Measurements from ENCODE around the gene TNFRSF19. TPM values are rescaled to one million over a fixed set of nuclear protein-coding genes. Genes with fewer than 3 reads are reported as not detected.

Gene TNFRSF19
- total RNA-seq, 2 experiments from 2014 or later: 0.12 to 0.28 TPM

GRCh38 chr13:23651439-23651838, 81.2 kb downstream of the TNFRSF19 start:
- CTCF ChIA-PET: no interaction called here
- H3K4me1 Mint-ChIP-seq: peaks cover 14% of the 10 kb centered on the region
- H3K9me3 Mint-ChIP-seq (ENCODE audit: low read depth): no peaks in the 10 kb centered on the region
- no peak overlapping the region for H3K27ac Mint-ChIP-seq
- DNase-seq (no peak), ATAC-seq (no peak)
- H3K27me3 Mint-ChIP-seq: peaks cover 50% of the 10 kb centered on the region
- H3K4me3 Mint-ChIP-seq: no peak overlapping the region
- H3K36me3 Mint-ChIP-seq: no peaks in the 10 kb centered on the region

- CTCF ChIA-PET: no interaction called here
Measured at GRCh38 chr13:23651887-23652286, 81.7 kb downstream of the TNFRSF19 start.

DNA sequence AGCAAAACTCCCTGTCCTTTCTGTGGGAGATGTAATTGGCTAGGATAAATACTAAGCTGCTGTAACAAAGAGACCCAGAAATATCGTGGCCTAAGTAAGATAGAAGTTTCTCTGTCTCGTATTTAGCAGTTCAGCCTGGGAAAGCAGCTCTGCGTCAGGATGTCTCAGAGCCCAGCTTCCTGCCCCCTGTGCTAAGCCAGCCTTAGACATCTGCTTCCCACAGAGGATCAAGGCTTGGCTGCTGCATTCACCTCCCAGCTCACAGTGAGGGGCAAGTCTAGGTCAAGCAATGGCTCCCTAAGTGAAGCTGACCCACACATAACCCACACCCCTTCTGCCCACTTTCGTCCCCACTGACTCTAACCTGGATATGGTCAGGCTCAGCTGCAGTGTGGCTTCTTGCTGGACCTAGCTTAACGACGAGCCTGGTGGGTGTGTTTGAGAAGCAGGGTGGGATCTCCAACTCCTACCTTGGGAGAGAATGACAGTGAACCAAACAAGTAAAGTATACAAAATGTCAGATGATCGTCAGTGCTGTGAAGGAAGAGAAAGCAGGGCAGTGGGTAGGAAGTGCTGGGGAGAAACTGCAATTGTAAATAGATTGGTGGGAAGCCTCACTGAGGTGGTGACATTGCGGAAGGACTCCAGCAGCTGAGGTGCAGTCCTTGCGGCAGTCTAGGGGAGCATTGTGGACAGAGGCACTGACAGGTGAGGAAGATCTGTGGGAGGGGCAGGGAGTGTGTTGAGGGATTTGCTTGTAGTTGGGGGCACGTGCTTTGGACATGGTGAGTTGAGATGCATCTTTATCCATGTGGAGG, 82.9 kb downstream of the TNFRSF19 start:
- Mint-ChIP-seq H3K4me1 (peaks cover 14% of the 10 kb centered on the region), H3K27ac (no peak overlapping the region), H3K27me3 (peaks cover 42% of the 10 kb centered on the region), H3K4me3 (no peak overlapping the region), H3K36me3 (no peaks in the 10 kb centered on the region), H3K9me3 (ENCODE audit: low read depth) (no peaks in the 10 kb centered on the region)
- no peak for ATAC-seq
- CTCF ChIA-PET: no interaction called here
- DNase-seq: no peak

More at GRCh38 chr13:23651887-23652286, 81.7 kb downstream of the TNFRSF19 start:
- Mint-ChIP-seq H3K9me3 (ENCODE audit: low read depth) (no peaks in the 10 kb centered on the region), H3K27ac (no peak overlapping the region), H3K36me3 (no peaks in the 10 kb centered on the region), H3K4me1 (peaks cover 14% of the 10 kb centered on the region), H3K4me3 (no peak overlapping the region), H3K27me3 (peaks cover 50% of the 10 kb centered on the region)
- ATAC-seq: no peak
- no peak for DNase-seq

GRCh38 chr13:23654111-23655110, 84.2 kb downstream of the TNFRSF19 start:
- no peak for DNase-seq
- H3K9me3 Mint-ChIP-seq (ENCODE audit: low read depth): no peaks in the 10 kb centered on the region
- no peaks in the 10 kb centered on the region for H3K36me3 Mint-ChIP-seq
- ATAC-seq: no peak
- H3K27ac Mint-ChIP-seq: no peak overlapping the region
- CTCF ChIA-PET: no interaction called here
- no peak overlapping the region for H3K4me3 Mint-ChIP-seq
- H3K4me1 Mint-ChIP-seq: peaks cover 14% of the 10 kb centered on the region
- H3K27me3 Mint-ChIP-seq: peaks cover 33% of the 10 kb centered on the region

DNA sequence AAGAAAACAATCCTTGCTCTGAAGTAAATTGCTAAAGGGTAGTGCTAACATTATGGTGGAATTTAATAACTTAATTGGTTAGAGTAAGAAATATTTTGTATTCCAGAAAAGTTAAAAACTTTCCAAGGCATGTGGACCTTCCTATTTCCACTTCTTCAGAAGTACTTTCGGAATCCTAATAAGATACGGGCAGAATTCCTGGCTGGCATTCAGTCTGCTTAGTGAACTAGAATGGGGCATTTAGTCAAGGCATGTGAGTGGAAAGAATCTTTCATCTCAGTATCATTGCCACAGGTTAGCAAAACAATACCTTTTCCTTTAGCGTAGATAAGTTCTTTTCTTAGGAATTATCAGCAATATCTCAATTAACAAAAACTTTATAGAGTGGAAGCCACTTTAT, 85.1 kb downstream of the TNFRSF19 start:
- Mint-ChIP-seq H3K27ac (no peak overlapping the region), H3K27me3 (peaks cover 24% of the 10 kb centered on the region), H3K4me1 (peaks cover 14% of the 10 kb centered on the region), H3K9me3 (ENCODE audit: low read depth) (no peaks in the 10 kb centered on the region), H3K4me3 (no peak overlapping the region), H3K36me3 (no peaks in the 10 kb centered on the region)
- CTCF ChIA-PET: no interaction called here
- no peak for ATAC-seq
- no peak for DNase-seq

GRCh38 chr13:23656637-23657371, 86.6 kb downstream of the TNFRSF19 start:
- H3K36me3 Mint-ChIP-seq: peaks cover 1% of the 10 kb centered on the region

DNA sequence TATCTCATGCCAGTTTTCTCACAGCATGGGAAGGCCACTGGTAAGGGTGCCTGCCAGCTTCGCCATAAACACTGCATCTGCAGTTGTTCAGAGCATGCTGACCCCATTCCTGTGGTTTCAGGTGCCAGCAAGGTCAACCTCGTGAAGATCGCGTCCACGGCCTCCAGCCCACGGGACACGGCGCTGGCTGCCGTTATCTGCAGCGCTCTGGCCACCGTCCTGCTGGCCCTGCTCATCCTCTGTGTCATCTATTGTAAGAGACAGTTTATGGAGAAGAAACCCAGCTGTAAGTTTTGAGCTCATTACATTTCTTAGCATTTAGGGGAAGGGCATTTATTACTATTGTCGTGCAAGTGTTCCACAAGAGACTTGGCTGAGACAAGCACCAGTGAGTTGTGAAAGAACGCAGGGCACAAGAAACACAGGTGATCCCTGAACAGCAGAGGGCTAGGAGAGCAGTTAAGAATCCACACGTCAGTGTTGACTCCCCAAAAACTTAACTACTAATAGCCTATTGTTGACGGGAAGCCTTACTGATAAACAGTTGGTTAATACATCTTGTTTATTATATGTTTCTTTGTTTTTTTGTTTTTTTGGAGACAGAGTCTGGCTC, 88.8 kb downstream of the TNFRSF19 start:
- Mint-ChIP-seq H3K4me1 (no peaks in the 10 kb centered on the region), H3K4me3 (no peak overlapping the region), H3K9me3 (ENCODE audit: low read depth) (no peaks in the 10 kb centered on the region), H3K27ac (no peak overlapping the region), H3K36me3 (peaks cover 1% of the 10 kb centered on the region), H3K27me3 (peaks cover 30% of the 10 kb centered on the region)
- no peak for DNase-seq
- no peak for ATAC-seq
- CTCF ChIA-PET: interaction anchor here (1.1 kb wide), 1 partner anchor 46 kb away, joined by 3 read pairs; no protein-coding TSS in a partner anchor

More at GRCh38 chr13:23656637-23657371, 86.6 kb downstream of the TNFRSF19 start:
- DNase-seq (no peak), ATAC-seq (no peak)
- peaks cover 20% of the 10 kb centered on the region for H3K27me3 Mint-ChIP-seq
- CTCF ChIA-PET: no interaction called here
- H3K27ac Mint-ChIP-seq: no peak overlapping the region
- H3K9me3 Mint-ChIP-seq (ENCODE audit: low read depth): no peaks in the 10 kb centered on the region
- H3K4me3 Mint-ChIP-seq: no peak overlapping the region
- peaks cover 14% of the 10 kb centered on the region for H3K4me1 Mint-ChIP-seq

GRCh38 chr13:23660249-23660648, 90.0 kb downstream of the TNFRSF19 start:
- H3K36me3 Mint-ChIP-seq: peaks cover 1% of the 10 kb centered on the region
- CTCF ChIA-PET: interaction anchor here (0.9 kb wide), 1 partner anchor 23 kb away, joined by 3 read pairs; no protein-coding TSS in a partner anchor
- no peak for ATAC-seq
- no peak overlapping the region for H3K27ac Mint-ChIP-seq
- no peaks in the 10 kb centered on the region for H3K4me1 Mint-ChIP-seq
- H3K4me3 Mint-ChIP-seq: no peak overlapping the region
- no peak for DNase-seq
- peaks cover 29% of the 10 kb centered on the region for H3K27me3 Mint-ChIP-seq
- no peaks in the 10 kb centered on the region for H3K9me3 Mint-ChIP-seq (ENCODE audit: low read depth)

DNA sequence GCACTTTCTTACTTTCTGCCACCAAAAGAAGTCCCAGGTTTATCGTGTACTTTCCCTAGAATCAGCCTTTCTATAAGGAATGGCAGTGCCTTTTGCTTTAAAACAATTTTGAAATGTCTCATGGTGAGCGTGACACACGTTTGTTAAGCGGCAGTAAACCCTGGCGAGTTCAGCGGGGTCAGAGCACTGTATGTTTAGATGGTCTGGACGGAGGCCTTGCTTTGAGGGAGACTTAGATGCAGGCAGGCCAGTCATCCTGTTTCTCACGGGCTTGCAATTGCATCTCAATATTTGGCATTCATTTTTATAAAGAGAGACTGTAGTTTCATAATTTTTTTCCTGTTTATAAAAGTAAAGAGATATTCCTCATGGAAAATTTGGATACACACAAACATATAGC, 96.4 kb downstream of the TNFRSF19 start:
- Mint-ChIP-seq H3K36me3 (no peaks in the 10 kb centered on the region), H3K27ac (no peak overlapping the region), H3K9me3 (ENCODE audit: low read depth) (no peaks in the 10 kb centered on the region), H3K4me1 (no peaks in the 10 kb centered on the region), H3K4me3 (no peak overlapping the region), H3K27me3 (peaks cover 27% of the 10 kb centered on the region)
- no peak for DNase-seq
- ATAC-seq: no peak
- CTCF ChIA-PET: no interaction called here

- CTCF ChIA-PET: interaction anchor here (1.0 kb wide), 1 partner anchor 9 kb away, joined by 3 read pairs; no protein-coding TSS in a partner anchor
- ATAC-seq (no peak), DNase-seq (no peak)
- Mint-ChIP-seq H3K4me3 (no peak overlapping the region), H3K27me3 (peaks cover 25% of the 10 kb centered on the region), H3K27ac (no peak overlapping the region), H3K9me3 (ENCODE audit: low read depth) (no peaks in the 10 kb centered on the region), H3K36me3 (no peaks in the 10 kb centered on the region), H3K4me1 (no peaks in the 10 kb centered on the region)
Measured at GRCh38 chr13:23667750-23668149, 97.5 kb downstream of the TNFRSF19 start.

DNA sequence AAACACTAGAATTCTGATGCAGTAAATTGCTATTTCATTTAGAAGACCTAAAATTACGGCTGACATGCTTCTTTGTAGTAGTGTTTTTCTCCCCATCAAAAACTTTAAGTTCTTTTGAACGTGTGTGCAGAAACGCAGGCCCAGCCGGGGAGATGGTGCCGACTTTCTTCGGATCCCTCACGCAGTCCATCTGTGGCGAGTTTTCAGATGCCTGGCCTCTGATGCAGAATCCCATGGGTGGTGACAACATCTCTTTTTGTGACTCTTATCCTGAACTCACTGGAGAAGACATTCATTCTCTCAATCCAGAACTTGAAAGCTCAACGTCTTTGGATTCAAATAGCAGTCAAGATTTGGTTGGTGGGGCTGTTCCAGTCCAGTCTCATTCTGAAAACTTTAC, 98.3 kb downstream of the TNFRSF19 start:
- CTCF ChIA-PET: interaction anchor here (1.0 kb wide), 1 partner anchor 8 kb away, joined by 3 read pairs; no protein-coding TSS in a partner anchor
- Mint-ChIP-seq H3K27ac (no peak overlapping the region), H3K4me3 (no peak overlapping the region), H3K27me3 (peaks cover 22% of the 10 kb centered on the region), H3K9me3 (ENCODE audit: low read depth) (no peaks in the 10 kb centered on the region), H3K4me1 (no peaks in the 10 kb centered on the region), H3K36me3 (no peaks in the 10 kb centered on the region)
- DNase-seq: no peak
- no peak for ATAC-seq

- Mint-ChIP-seq H3K4me3 (no peak overlapping the region), H3K27ac (no peak overlapping the region), H3K9me3 (ENCODE audit: low read depth) (no peaks in the 10 kb centered on the region), H3K27me3 (peaks cover 31% of the 10 kb centered on the region), H3K4me1 (peaks cover 7% of the 10 kb centered on the region), H3K36me3 (no peaks in the 10 kb centered on the region)
- CTCF ChIA-PET: no interaction called here
- ATAC-seq: no peak
- DNase-seq: no peak
Measured at GRCh38 chr13:23670793-23671192, 100.6 kb downstream of the TNFRSF19 start.

- Mint-ChIP-seq H3K27me3 (peaks cover 31% of the 10 kb centered on the region), H3K36me3 (no peaks in the 10 kb centered on the region), H3K4me1 (peaks cover 7% of the 10 kb centered on the region), H3K27ac (no peak overlapping the region), H3K9me3 (ENCODE audit: low read depth) (no peaks in the 10 kb centered on the region), H3K4me3 (no peak overlapping the region)
- ATAC-seq: no peak
- no peak for DNase-seq
- CTCF ChIA-PET: no interaction called here
Measured at GRCh38 chr13:23671377-23671776, 101.2 kb downstream of the TNFRSF19 start.

All from activated CD8-positive, alpha-beta memory T cell treated with anti-CD3 and anti-CD28 coated beads, Interleukin-2, amount 10 ng/mL, durations not matched to agents 7 days and 5 days (primary cell).